ENCODE results near the gene PHF20.
"Not testable (repeated sequence)": the region's sequence is repeated elsewhere in the genome, so short reads cannot be mapped to it uniquely, and the experiment has no call there.

Gene PHF20

GRCh38 chr20:35871259-35871771 lies 99.5 kb downstream of the PHF20 start:
- H3K9ac ChIP-seq (ENCODE audit: low read length), result no peak overlapping the region
- no peak overlapping the region for H3K4me3 ChIP-seq (ENCODE audit: low read length)
- no peaks in the 10 kb centered on the region for H3K36me3 ChIP-seq (ENCODE audit: control insufficient read depth, insufficient read depth, low read length)
- peaks cover 3% of the 10 kb centered on the region for H3K4me1 ChIP-seq (ENCODE audit: control insufficient read depth, insufficient read depth, low read length)
- H3K27me3 ChIP-seq (ENCODE audit: control insufficient read depth, insufficient read depth, low read length), result no peaks in the 10 kb centered on the region
- H3K27ac ChIP-seq (ENCODE audit: low read depth, low read length), result peak overlapping the region; percentile 62

- Histone ChIP-seq H3K4me3 (ENCODE audit: low read length) (no peak overlapping the region), H3K9ac (ENCODE audit: low read length) (no peak overlapping the region), H3K4me1 (ENCODE audit: control insufficient read depth, insufficient read depth, low read length) (peaks cover 1% of the 10 kb centered on the region), H3K27ac (ENCODE audit: low read depth, low read length) (no peak overlapping the region), H3K27me3 (ENCODE audit: control insufficient read depth, insufficient read depth, low read length) (no peaks in the 10 kb centered on the region), H3K36me3 (ENCODE audit: control insufficient read depth, insufficient read depth, low read length) (peaks cover 3% of the 10 kb centered on the region)
Observed at GRCh38 chr20:35876033-35876320, 104.2 kb downstream of the PHF20 start.

GRCh38 chr20:35877611-35878010 lies 105.8 kb downstream of the PHF20 start:
- H3K27me3 ChIP-seq (ENCODE audit: control insufficient read depth, insufficient read depth, low read length), result no peaks in the 10 kb centered on the region
- no peaks in the 10 kb centered on the region for H3K4me1 ChIP-seq (ENCODE audit: control insufficient read depth, insufficient read depth, low read length)
- H3K9ac ChIP-seq (ENCODE audit: low read length), result no peak overlapping the region
- H3K36me3 ChIP-seq (ENCODE audit: control insufficient read depth, insufficient read depth, low read length), result peaks cover 3% of the 10 kb centered on the region
- H3K27ac ChIP-seq (ENCODE audit: low read depth, low read length), result no peak overlapping the region
- no peak overlapping the region for H3K4me3 ChIP-seq (ENCODE audit: low read length)

- no peak overlapping the region for H3K27ac ChIP-seq (ENCODE audit: low read depth, low read length)
- H3K4me3 ChIP-seq (ENCODE audit: low read length), result no peak overlapping the region
- no peaks in the 10 kb centered on the region for H3K27me3 ChIP-seq (ENCODE audit: control insufficient read depth, insufficient read depth, low read length)
- no peak overlapping the region for H3K9ac ChIP-seq (ENCODE audit: low read length)
- H3K36me3 ChIP-seq (ENCODE audit: control insufficient read depth, insufficient read depth, low read length), result peaks cover 3% of the 10 kb centered on the region
- H3K4me1 ChIP-seq (ENCODE audit: control insufficient read depth, insufficient read depth, low read length), result no peaks in the 10 kb centered on the region
Observed at GRCh38 chr20:35878113-35878625, 106.4 kb downstream of the PHF20 start.

- H3K27me3 ChIP-seq (ENCODE audit: control insufficient read depth, insufficient read depth, low read length), result no peaks in the 10 kb centered on the region
- H3K9ac ChIP-seq (ENCODE audit: low read length), result no peak overlapping the region
- H3K27ac ChIP-seq (ENCODE audit: low read depth, low read length), result no peak overlapping the region
- H3K4me3 ChIP-seq (ENCODE audit: low read length), result no peak overlapping the region
- H3K4me1 ChIP-seq (ENCODE audit: control insufficient read depth, insufficient read depth, low read length), result peaks cover 7% of the 10 kb centered on the region
- H3K36me3 ChIP-seq (ENCODE audit: control insufficient read depth, insufficient read depth, low read length), result peaks cover 3% of the 10 kb centered on the region
Observed at GRCh38 chr20:35881676-35882075, 109.9 kb downstream of the PHF20 start.

- not testable (repeated sequence) for H3K4me1 ChIP-seq (ENCODE audit: control insufficient read depth, insufficient read depth, low read length); H3K27me3 ChIP-seq (ENCODE audit: control insufficient read depth, insufficient read depth, low read length); H3K27ac ChIP-seq (ENCODE audit: low read depth, low read length); H3K36me3 ChIP-seq (ENCODE audit: control insufficient read depth, insufficient read depth, low read length); H3K4me3 ChIP-seq (ENCODE audit: low read length); H3K9ac ChIP-seq (ENCODE audit: low read length)
Observed at GRCh38 chr20:35882427-35883161, 110.8 kb downstream of the PHF20 start.

- Histone ChIP-seq H3K4me3 (ENCODE audit: low read length) (no peak overlapping the region), H3K27ac (ENCODE audit: low read depth, low read length) (peak overlapping the region; percentile 82), H3K9ac (ENCODE audit: low read length) (no peak overlapping the region), H3K4me1 (ENCODE audit: control insufficient read depth, insufficient read depth, low read length) (peaks cover 8% of the 10 kb centered on the region), H3K36me3 (ENCODE audit: control insufficient read depth, insufficient read depth, low read length) (peaks cover 3% of the 10 kb centered on the region), H3K27me3 (ENCODE audit: control insufficient read depth, insufficient read depth, low read length) (no peaks in the 10 kb centered on the region)
Observed at GRCh38 chr20:35883336-35883777, 111.5 kb downstream of the PHF20 start.

- H3K9ac ChIP-seq (ENCODE audit: low read length), result no peak overlapping the region
- peaks cover 3% of the 10 kb centered on the region for H3K36me3 ChIP-seq (ENCODE audit: control insufficient read depth, insufficient read depth, low read length)
- peak overlapping the region; percentile 82 for H3K27ac ChIP-seq (ENCODE audit: low read depth, low read length)
- H3K27me3 ChIP-seq (ENCODE audit: control insufficient read depth, insufficient read depth, low read length), result no peaks in the 10 kb centered on the region
- H3K4me1 ChIP-seq (ENCODE audit: control insufficient read depth, insufficient read depth, low read length), result peaks cover 8% of the 10 kb centered on the region
- H3K4me3 ChIP-seq (ENCODE audit: low read length), result no peak overlapping the region
Observed at GRCh38 chr20:35883778-35884540, 112.1 kb downstream of the PHF20 start.

- Histone ChIP-seq H3K4me3 (ENCODE audit: low read length) (no peak overlapping the region), H3K27ac (ENCODE audit: low read depth, low read length) (peak overlapping the region; percentile 82), H3K27me3 (ENCODE audit: control insufficient read depth, insufficient read depth, low read length) (no peaks in the 10 kb centered on the region), H3K4me1 (ENCODE audit: control insufficient read depth, insufficient read depth, low read length) (peaks cover 8% of the 10 kb centered on the region), H3K36me3 (ENCODE audit: control insufficient read depth, insufficient read depth, low read length) (peaks cover 3% of the 10 kb centered on the region), H3K9ac (ENCODE audit: low read length) (no peak overlapping the region)
Observed at GRCh38 chr20:35884541-35884865, 112.7 kb downstream of the PHF20 start.

- Histone ChIP-seq H3K4me1 (ENCODE audit: control insufficient read depth, insufficient read depth, low read length) (peaks cover 8% of the 10 kb centered on the region), H3K36me3 (ENCODE audit: control insufficient read depth, insufficient read depth, low read length) (peaks cover under 1% of the 10 kb centered on the region), H3K4me3 (ENCODE audit: low read length) (no peak overlapping the region), H3K9ac (ENCODE audit: low read length) (no peak overlapping the region), H3K27me3 (ENCODE audit: control insufficient read depth, insufficient read depth, low read length) (no peaks in the 10 kb centered on the region), H3K27ac (ENCODE audit: low read depth, low read length) (no peak overlapping the region)
Observed at GRCh38 chr20:35885212-35885611, 113.4 kb downstream of the PHF20 start.

GRCh38 chr20:35886537-35886936 lies 114.7 kb downstream of the PHF20 start:
- Histone ChIP-seq H3K4me3 (ENCODE audit: low read length) (no peak overlapping the region), H3K27ac (ENCODE audit: low read depth, low read length) (peak overlapping the region; percentile 27), H3K36me3 (ENCODE audit: control insufficient read depth, insufficient read depth, low read length) (no peaks in the 10 kb centered on the region), H3K27me3 (ENCODE audit: control insufficient read depth, insufficient read depth, low read length) (no peaks in the 10 kb centered on the region), H3K9ac (ENCODE audit: low read length) (no peak overlapping the region), H3K4me1 (ENCODE audit: control insufficient read depth, insufficient read depth, low read length) (peaks cover 8% of the 10 kb centered on the region)

- peaks cover 8% of the 10 kb centered on the region for H3K4me1 ChIP-seq (ENCODE audit: control insufficient read depth, insufficient read depth, low read length)
- H3K9ac ChIP-seq (ENCODE audit: low read length), result no peak overlapping the region
- no peaks in the 10 kb centered on the region for H3K36me3 ChIP-seq (ENCODE audit: control insufficient read depth, insufficient read depth, low read length)
- H3K27me3 ChIP-seq (ENCODE audit: control insufficient read depth, insufficient read depth, low read length), result no peaks in the 10 kb centered on the region
- H3K4me3 ChIP-seq (ENCODE audit: low read length), result no peak overlapping the region
- H3K27ac ChIP-seq (ENCODE audit: low read depth, low read length), result no peak overlapping the region
Observed at GRCh38 chr20:35887393-35888064, 115.7 kb downstream of the PHF20 start.

Data from rectal smooth muscle tissue (tissue), 1 donor.